ENCODE measurements around the gene DLG2. TPM values are rescaled to one million over a fixed set of nuclear protein-coding genes. Genes with fewer than 3 reads are reported as not detected.

DLG2 gene
- total and polyA plus RNA-seq, 2 of the 4 experiments (the other 2 are of a cell fraction) = 0.31 to 0.36 TPM

- no peak overlapping the region for H4K91ac ChIP-seq (ENCODE audit: insufficient read depth, low read depth, low read length)
- dilution Hi-C loops (cut with HindIII; ENCODE audit: low sequenced_read_pairs, unreplicated experiment) (no loop called here), intact Hi-C loops (cut with micrococcal nuclease) (no loop called here), in situ Hi-C loops (cut with MboI; ENCODE audit: low sequenced_read_pairs) (no loop called here)
- no peak overlapping the region for H2BK120ac ChIP-seq (ENCODE audit: low read depth, low read length)
- peak; percentile 39 for DNase-seq
- no peaks in the 10 kb centered on the region for H3K9me1 ChIP-seq (ENCODE audit: insufficient read depth, low read length)
- no peak for ATAC-seq (ENCODE audit: low read depth)
- H3K56ac ChIP-seq (ENCODE audit: extremely low read depth, insufficient read depth, low read length) = no peak overlapping the region
- no peak for TF ChIP-seq SMC3 (IDR thresholded peaks at IDR 0.05; ENCODE audit: low read depth, low read length)
- no peak for TF ChIP-seq CHD1 (IDR thresholded peaks at IDR 0.05; ENCODE audit: low read depth, low read length)
- TF ChIP-seq RFX5 (IDR thresholded peaks at IDR 0.05; ENCODE audit: low read depth, low read length) = no peak
- no peak for TF ChIP-seq BHLHE40 (IDR thresholded peaks at IDR 0.05; ENCODE audit: low read depth, low read length)
- TF ChIP-seq CEBPB (IDR thresholded peaks at IDR 0.05; ENCODE audit: low read depth, low read length) = no peak
- TF ChIP-seq FOS (IDR thresholded peaks at IDR 0.05; ENCODE audit: low read depth, low read length) = no peak
- TF ChIP-seq, protein P1, sequence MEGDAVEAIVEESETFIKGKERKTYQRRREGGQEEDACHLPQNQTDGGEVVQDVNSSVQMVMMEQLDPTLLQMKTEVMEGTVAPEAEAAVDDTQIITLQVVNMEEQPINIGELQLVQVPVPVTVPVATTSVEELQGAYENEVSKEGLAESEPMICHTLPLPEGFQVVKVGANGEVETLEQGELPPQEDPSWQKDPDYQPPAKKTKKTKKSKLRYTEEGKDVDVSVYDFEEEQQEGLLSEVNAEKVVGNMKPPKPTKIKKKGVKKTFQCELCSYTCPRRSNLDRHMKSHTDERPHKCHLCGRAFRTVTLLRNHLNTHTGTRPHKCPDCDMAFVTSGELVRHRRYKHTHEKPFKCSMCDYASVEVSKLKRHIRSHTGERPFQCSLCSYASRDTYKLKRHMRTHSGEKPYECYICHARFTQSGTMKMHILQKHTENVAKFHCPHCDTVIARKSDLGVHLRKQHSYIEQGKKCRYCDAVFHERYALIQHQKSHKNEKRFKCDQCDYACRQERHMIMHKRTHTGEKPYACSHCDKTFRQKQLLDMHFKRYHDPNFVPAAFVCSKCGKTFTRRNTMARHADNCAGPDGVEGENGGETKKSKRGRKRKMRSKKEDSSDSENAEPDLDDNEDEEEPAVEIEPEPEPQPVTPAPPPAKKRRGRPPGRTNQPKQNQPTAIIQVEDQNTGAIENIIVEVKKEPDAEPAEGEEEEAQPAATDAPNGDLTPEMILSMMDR (conservative IDR thresholded peaks at IDR 0.05; ENCODE audit: low read depth, low read length) = no peak
- TF ChIP-seq MXI1 (IDR thresholded peaks at IDR 0.05; ENCODE audit: borderline replicate concordance, low read depth, low read length) = no peak
- TF ChIP-seq, protein P2, sequence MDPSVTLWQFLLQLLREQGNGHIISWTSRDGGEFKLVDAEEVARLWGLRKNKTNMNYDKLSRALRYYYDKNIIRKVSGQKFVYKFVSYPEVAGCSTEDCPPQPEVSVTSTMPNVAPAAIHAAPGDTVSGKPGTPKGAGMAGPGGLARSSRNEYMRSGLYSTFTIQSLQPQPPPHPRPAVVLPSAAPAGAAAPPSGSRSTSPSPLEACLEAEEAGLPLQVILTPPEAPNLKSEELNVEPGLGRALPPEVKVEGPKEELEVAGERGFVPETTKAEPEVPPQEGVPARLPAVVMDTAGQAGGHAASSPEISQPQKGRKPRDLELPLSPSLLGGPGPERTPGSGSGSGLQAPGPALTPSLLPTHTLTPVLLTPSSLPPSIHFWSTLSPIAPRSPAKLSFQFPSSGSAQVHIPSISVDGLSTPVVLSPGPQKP (IDR thresholded peaks at IDR 0.05; ENCODE audit: borderline replicate concordance, low read depth, low read length) = no peak
- no peak overlapping the region for H4K8ac ChIP-seq (ENCODE audit: low read depth in 2 of 2, low read length in 2 of 2)
- CTCF ChIA-PET = no interaction called here
- no peak overlapping the region for H2AFZ ChIP-seq (replicated peaks; ENCODE audit: low read length, poor library complexity)
- H3K4me2 ChIP-seq (ENCODE audit: low read depth, low read length) = peak overlapping the region; percentile 9; the same call in 1 of the 2 replicates
- no peak overlapping the region for H3K14ac ChIP-seq (replicated peaks; ENCODE audit: low read depth, low read length)
- H3K9ac ChIP-seq (ENCODE audit: low read depth, low read length) = no peak overlapping the region
- H3K4me3 ChIP-seq (ENCODE audit: insufficient read depth, low read depth, low read length) = no peak overlapping the region
- H2AK5ac ChIP-seq (ENCODE audit: low read depth, low read length) = no peak overlapping the region
- no TSS peak for BruUV-seq (replicated peaks)
- no peaks in the 10 kb centered on the region for H3K36me3 ChIP-seq (ENCODE audit: control insufficient read depth, insufficient read depth, low read length)
- H2BK20ac ChIP-seq (ENCODE audit: low read depth, low read length) = no peak overlapping the region; the same call in 1 of the 2 replicates
- no peak overlapping the region for H2BK15ac ChIP-seq (ENCODE audit: low read depth, low read length)
- no peak overlapping the region for H3K23ac ChIP-seq (ENCODE audit: low read depth, low read length)
- H3K4me1 ChIP-seq (ENCODE audit: control insufficient read depth, insufficient read depth, low read length) = no peaks in the 10 kb centered on the region; the same call in 1 of the 2 replicates
- H3K4ac ChIP-seq (ENCODE audit: low read depth, low read length) = no peak overlapping the region
- no CpG with 5 or more reads among the region's 4 CpGs for WGBS, 2 experiments (ENCODE audit: extremely low coverage in 2 of 2, insufficient read length in 1 of 2)
- no peak overlapping the region for H2AK9ac ChIP-seq (replicated peaks; ENCODE audit: low read depth, low read length, poor library complexity)
- no peaks in the 10 kb centered on the region for H3K27me3 ChIP-seq (ENCODE audit: control insufficient read depth, insufficient read depth, low read length)
- H4K5ac ChIP-seq (ENCODE audit: low read depth, low read length) = no peak overlapping the region
- H3K9me3 ChIP-seq (ENCODE audit: control insufficient read depth, insufficient read depth, low read length) = no peaks in the 10 kb centered on the region
- POLR2A ChIA-PET (ENCODE audit: unreplicated experiment) = no interaction called here
- no peaks in the 10 kb centered on the region for H4K20me1 ChIP-seq (ENCODE audit: insufficient read depth, low read length)
- H3K79me1 ChIP-seq (ENCODE audit: low read depth in 1 of 2, low read length in 2 of 2) = no peaks in the 10 kb centered on the region
- no peak overlapping the region for H3K27ac ChIP-seq (ENCODE audit: insufficient read depth, low read length)
- no peak overlapping the region; the same call in 1 of the 2 replicates for H3K18ac ChIP-seq (ENCODE audit: low read depth, low read length)
- no peak overlapping the region for H2BK5ac ChIP-seq (ENCODE audit: low read depth, low read length, poor library complexity, severe bottlenecking)
Measured at GRCh38 chr11:84292006-84292405, 1335.1 kb downstream of the DLG2 start.

Measured in IMR-90 (cell line).